Measurements from ENCODE around the gene THOC7.

The THOC7 gene

DNA sequence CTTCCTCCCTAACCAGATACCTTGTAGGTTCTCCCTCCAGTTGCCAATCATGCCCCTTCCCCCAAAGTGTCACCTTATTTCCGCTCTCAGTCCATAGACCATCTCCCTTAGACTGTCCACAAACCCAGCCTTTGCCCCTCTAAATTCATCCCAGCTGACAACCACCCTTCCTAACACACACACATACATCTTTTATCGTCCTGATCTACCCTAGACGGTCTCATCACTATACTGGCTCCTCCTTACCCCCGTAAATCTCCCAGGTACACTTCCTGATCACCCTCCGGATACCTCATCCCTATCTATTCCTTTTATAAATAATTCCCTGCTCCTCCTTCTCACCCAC, 828 bp downstream of the THOC7 start:
- no peak for TF ChIP-seq EZH2phosphoT487 (IDR thresholded peaks at IDR 0.05; ENCODE audit: borderline replicate concordance)
- TF ChIP-seq, protein P1, sequence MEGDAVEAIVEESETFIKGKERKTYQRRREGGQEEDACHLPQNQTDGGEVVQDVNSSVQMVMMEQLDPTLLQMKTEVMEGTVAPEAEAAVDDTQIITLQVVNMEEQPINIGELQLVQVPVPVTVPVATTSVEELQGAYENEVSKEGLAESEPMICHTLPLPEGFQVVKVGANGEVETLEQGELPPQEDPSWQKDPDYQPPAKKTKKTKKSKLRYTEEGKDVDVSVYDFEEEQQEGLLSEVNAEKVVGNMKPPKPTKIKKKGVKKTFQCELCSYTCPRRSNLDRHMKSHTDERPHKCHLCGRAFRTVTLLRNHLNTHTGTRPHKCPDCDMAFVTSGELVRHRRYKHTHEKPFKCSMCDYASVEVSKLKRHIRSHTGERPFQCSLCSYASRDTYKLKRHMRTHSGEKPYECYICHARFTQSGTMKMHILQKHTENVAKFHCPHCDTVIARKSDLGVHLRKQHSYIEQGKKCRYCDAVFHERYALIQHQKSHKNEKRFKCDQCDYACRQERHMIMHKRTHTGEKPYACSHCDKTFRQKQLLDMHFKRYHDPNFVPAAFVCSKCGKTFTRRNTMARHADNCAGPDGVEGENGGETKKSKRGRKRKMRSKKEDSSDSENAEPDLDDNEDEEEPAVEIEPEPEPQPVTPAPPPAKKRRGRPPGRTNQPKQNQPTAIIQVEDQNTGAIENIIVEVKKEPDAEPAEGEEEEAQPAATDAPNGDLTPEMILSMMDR (conservative IDR thresholded peaks at IDR 0.05; ENCODE audit: low read length): no peak
- Histone ChIP-seq H2AFZ (ENCODE audit: low read length) (peak overlapping the region; percentile 85), H4K20me1 (ENCODE audit: insufficient read depth, low read length, poor library complexity, severe bottlenecking) (peaks cover 30% of the 10 kb centered on the region), H3K79me2 (ENCODE audit: insufficient read depth, low read length) (peaks cover 89% of the 10 kb centered on the region), H3K9me2 (replicated peaks; ENCODE audit: low read depth, low read length) (no peaks in the 10 kb centered on the region), H3K4me2 (ENCODE audit: low read depth, low read length, poor library complexity, severe bottlenecking) (peak overlapping the region; percentile 76), H3K36me3 (ENCODE audit: insufficient read depth, low read length) (no peaks in the 10 kb centered on the region), H3K9me3 (ENCODE audit: insufficient read depth, low read depth, low read length) (no peaks in the 10 kb centered on the region), H3K27me3 (ENCODE audit: insufficient read depth, low read length, poor library complexity, severe bottlenecking) (peaks cover 6% of the 10 kb centered on the region), H3F3A (ENCODE audit: low read depth) (no peaks in the 10 kb centered on the region), H3K4me1 (ENCODE audit: insufficient read depth, low read length, poor library complexity, severe bottlenecking) (peaks cover 47% of the 10 kb centered on the region), H3K9ac (ENCODE audit: low read depth, low read length, poor library complexity, severe bottlenecking) (peak overlapping the region; percentile 96), H3K4me3 (ENCODE audit: low read length, poor library complexity, severe bottlenecking) (peak overlapping the region; percentile 83)

DNA sequence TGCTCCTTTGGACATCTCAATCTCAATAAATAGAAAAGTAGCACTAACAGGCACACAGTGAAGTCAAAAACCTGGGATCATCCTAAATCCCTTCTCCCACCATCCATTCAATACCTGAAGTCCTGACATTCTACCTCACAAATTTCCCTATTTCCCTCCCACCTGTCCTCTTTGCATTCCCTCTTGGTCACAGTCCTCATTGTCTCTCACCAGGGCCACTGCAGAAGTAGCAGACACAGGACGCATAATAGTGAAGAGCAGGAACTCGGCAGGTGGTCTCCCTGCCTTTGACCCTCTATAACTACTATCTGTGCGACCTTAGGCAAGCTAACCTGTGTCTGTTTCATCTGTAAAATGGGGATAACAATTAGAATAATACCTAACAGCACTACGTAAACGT, 2.3 kb downstream of the THOC7 start:
- peak overlapping the region; percentile 76 for H3K4me2 ChIP-seq (ENCODE audit: low read depth, low read length, poor library complexity, severe bottlenecking)
- H3K27me3 ChIP-seq (ENCODE audit: insufficient read depth, low read length, poor library complexity, severe bottlenecking): peaks cover 6% of the 10 kb centered on the region
- H3K9me3 ChIP-seq (ENCODE audit: insufficient read depth, low read depth, low read length): no peaks in the 10 kb centered on the region
- H3K4me3 ChIP-seq (ENCODE audit: low read length, poor library complexity, severe bottlenecking): no peak overlapping the region
- H3K79me2 ChIP-seq (ENCODE audit: insufficient read depth, low read length): peaks cover 87% of the 10 kb centered on the region
- no peaks in the 10 kb centered on the region for H3K9me2 ChIP-seq (replicated peaks; ENCODE audit: low read depth, low read length)
- H3K36me3 ChIP-seq (ENCODE audit: insufficient read depth, low read length): no peaks in the 10 kb centered on the region
- no peak overlapping the region for H2AFZ ChIP-seq (ENCODE audit: low read length)
- no peak overlapping the region for H3K9ac ChIP-seq (ENCODE audit: low read depth, low read length, poor library complexity, severe bottlenecking)
- no peak for TF ChIP-seq EZH2phosphoT487 (IDR thresholded peaks at IDR 0.05; ENCODE audit: borderline replicate concordance)
- TF ChIP-seq, protein P1 (conservative IDR thresholded peaks at IDR 0.05; ENCODE audit: low read length): no peak
- H4K20me1 ChIP-seq (ENCODE audit: insufficient read depth, low read length, poor library complexity, severe bottlenecking): peaks cover 19% of the 10 kb centered on the region
- H3K4me1 ChIP-seq (ENCODE audit: insufficient read depth, low read length, poor library complexity, severe bottlenecking): peaks cover 37% of the 10 kb centered on the region
- H3F3A ChIP-seq (ENCODE audit: low read depth): no peaks in the 10 kb centered on the region

DNA sequence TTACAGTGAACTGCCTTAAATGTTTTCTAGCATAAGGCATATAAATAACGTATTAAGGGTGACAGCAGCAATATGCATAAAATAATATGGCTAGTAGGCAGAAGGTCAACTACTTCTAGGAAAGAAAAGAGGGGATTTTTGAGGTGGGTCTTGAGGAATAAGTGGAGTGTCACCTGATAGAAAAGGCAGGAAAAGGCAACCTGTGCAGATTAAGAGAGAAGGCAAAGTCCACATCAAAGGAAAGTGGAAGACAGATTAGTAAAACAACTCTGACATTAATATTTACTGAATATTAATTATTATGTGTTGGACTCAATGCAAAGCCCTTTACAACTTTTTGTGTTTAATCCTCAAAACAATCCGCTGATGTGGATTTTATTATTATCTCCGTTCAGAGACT, 2.8 kb downstream of the THOC7 start:
- Histone ChIP-seq H3K9me2 (replicated peaks; ENCODE audit: low read depth, low read length) (no peaks in the 10 kb centered on the region), H3K79me2 (ENCODE audit: insufficient read depth, low read length) (peaks cover 87% of the 10 kb centered on the region), H3K36me3 (ENCODE audit: insufficient read depth, low read length) (no peaks in the 10 kb centered on the region), H3F3A (ENCODE audit: low read depth) (no peaks in the 10 kb centered on the region), H3K9me3 (ENCODE audit: insufficient read depth, low read depth, low read length) (no peaks in the 10 kb centered on the region), H3K4me3 (ENCODE audit: low read length, poor library complexity, severe bottlenecking) (no peak overlapping the region), H3K4me1 (ENCODE audit: insufficient read depth, low read length, poor library complexity, severe bottlenecking) (peaks cover 36% of the 10 kb centered on the region), H2AFZ (ENCODE audit: low read length) (no peak overlapping the region), H3K27me3 (ENCODE audit: insufficient read depth, low read length, poor library complexity, severe bottlenecking) (peaks cover 6% of the 10 kb centered on the region), H3K9ac (ENCODE audit: low read depth, low read length, poor library complexity, severe bottlenecking) (no peak overlapping the region), H3K4me2 (ENCODE audit: low read depth, low read length, poor library complexity, severe bottlenecking) (peak overlapping the region; percentile 76), H4K20me1 (ENCODE audit: insufficient read depth, low read length, poor library complexity, severe bottlenecking) (peaks cover 14% of the 10 kb centered on the region)
- no peak for TF ChIP-seq EZH2phosphoT487 (IDR thresholded peaks at IDR 0.05; ENCODE audit: borderline replicate concordance)
- TF ChIP-seq, protein P1 (conservative IDR thresholded peaks at IDR 0.05; ENCODE audit: low read length): no peak

All from Loucy (cell line).